Urothelium cell line (cell line): ENCODE measurements around the gene EMSY.
"Not testable (repeated sequence)": the region's sequence is repeated elsewhere in the genome, so short reads cannot be mapped to it uniquely, and the experiment has no call there.

Experiments used
- DNase-seq: peaks from one replicate; pipeline ENCODE4 v3.0.0; 2011; ENCODE audit warnings: low spot score, mixed read lengths
- FAIRE-seq: peaks from 2 replicates; lab custom pipeline; 2011; peaks lifted over from hg19 to GRCh38; lab: Jason Lieb, UNC

Gene EMSY

DNA sequence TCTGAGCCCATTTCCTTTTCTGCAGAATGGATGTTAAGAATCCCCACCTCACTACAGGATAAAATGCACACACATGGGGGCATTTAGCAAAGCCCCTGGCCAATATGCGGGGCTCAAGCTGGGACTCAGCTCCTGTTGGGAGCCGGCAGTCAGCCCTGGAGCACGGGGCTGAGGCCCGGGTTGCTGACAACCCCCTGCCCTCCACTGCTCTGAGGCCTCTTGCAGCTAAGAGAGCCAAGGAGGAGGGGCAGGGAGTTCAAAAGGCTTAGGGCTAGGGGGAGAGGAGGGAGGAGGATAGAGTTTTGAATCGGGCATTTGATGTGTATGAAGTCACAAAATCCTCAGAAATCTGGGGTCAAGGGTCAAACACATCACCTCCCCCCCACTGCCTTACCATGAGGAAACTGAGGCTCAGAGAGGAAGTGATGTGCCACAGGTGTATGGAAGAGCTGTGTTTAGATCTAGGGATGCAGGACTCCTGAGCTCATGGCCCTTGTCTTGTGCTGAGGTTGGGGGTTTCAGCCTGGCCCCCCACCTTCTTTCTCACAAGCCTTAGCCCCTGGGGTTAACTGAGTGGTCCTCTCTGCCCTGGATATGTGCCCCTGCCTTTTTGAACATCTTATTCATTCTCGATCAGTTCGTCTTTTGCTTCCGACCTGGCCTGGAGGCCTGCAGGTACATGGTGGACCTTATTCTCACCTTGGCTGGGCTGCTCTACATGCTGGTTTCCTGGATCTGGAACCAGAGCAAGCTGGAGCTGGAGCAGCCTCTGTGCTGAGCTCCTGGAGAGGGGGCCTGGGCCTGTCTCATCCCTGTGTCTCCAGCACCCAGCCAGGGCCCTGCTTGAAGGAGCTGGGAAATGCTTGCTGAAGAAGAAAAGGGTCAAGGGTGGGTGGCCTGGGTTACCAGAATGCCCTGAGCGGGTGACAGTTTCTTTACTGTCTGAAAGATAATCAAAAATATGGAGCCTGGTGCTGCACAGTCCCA, 145.4 kb downstream of the EMSY start:
- DNase-seq (no peak), FAIRE-seq (no peak)

DNA sequence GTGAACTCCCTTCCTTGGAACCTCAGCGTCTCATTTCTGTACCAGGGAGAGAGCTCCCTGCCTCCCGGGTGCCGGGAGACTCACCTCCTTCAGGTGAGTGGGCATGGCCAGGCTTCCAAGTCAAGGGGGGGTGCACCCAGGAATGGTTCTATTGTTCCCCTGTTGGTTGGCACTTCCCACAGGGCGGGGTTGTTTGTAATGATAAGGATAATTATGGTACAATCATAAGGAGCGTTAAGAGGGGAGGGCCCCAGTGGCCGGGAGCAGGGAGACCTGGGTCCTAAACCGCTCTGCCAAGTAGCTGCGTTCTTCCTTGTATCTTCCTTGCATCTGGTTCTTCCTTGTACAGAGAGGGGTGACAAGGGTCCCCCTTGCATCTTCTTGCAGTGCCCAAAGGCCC, 146.6 kb downstream of the EMSY start:
- no peak for DNase-seq
- FAIRE-seq: no peak

- no peak for DNase-seq
- no peak for FAIRE-seq
These were observed 147.5 kb downstream of the EMSY start for GRCh38 chr11:76592025-76592914.

- FAIRE-seq (no peak), DNase-seq (no peak)
These were observed 148.1 kb downstream of the EMSY start for GRCh38 chr11:76592961-76593360.

GRCh38 chr11:76595091-76595490, 150.3 kb downstream of the EMSY start:
- not testable (repeated sequence) for DNase-seq, FAIRE-seq

DNA sequence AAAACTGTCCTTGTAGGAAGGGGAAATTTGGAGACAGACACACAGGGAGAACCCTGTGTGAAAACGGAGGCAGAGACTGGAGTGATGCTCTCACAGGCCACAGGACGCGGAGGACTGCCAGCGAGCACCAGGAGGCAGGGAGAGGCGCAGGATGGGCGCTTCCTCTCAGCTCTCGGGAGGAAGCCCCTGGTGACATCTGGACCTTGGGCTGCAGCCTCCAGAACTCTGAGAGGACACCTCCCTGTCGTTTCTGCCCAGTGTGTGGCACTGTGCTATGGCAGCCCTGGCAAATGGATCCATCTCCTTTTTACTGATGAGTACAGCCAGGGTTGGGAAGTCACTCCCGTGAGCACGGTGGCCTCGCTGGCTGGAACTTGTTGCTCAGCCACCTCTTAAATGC, 151.8 kb downstream of the EMSY start:
- no peak for DNase-seq
- no peak for FAIRE-seq

DNA sequence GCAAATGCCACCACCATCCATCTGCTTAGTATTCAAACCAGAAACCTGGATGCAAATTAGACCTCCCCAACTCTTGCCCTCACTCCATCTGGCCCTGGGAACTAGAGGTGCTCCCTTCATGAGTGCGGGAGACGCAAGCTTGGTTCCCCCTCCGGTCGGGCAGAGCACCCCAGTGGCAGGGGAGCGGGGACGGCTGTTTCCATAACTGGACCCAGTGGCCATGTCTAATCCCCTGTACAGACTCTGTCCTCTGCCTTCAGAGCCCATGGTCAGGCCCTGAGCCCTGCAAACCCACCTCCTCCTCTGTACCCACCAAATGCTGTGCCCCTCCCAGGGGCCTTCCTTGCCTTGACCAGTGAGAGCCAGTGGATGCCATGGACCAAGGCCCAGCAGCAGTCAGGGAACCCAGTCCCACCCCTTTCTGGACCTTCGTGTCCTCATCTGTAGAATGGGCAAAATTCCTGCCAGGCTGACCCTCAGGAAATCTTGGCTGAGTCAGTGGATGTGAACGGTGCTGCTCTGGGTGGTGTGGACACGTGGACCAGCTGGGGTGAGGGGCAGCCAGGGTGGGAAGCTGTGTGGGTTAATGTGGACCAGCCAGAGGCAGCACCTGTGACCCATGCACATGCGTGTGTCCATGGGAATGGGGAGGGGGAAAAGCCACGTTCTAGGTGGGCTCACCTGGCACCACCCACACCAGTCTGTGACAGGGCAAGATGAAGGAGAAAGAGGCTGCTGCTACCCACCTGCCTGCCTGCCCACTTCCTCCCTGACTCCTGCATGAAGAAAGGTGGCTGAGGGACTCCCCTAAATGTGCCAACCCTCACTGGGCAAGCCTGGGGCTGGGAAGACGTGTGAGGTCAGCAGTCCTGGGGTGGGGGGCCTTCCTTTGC, 153.0 kb downstream of the EMSY start:
- no peak for FAIRE-seq
- DNase-seq: no peak

DNA sequence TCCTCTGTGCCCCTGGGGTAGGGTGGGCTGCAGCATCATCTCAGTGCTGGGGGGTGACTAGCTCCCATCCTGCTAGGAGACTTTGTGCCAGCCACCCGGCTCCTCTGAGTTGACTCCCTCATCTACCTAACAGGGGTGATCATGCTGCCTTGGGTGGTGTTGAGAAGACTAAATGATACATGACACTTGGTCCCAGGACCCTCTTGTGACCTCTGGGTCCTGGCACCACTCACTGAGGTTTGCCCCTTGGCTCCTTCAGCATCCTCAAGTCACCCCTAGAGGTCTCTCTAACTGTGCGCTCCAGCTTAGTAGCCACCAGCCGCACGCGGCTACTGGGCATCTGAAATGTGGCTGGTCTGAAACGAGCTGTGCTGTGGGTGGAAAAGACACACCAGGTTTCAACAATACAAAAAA, 153.6 kb downstream of the EMSY start:
- DNase-seq (peak; percentile 69), FAIRE-seq (no peak)

DNA sequence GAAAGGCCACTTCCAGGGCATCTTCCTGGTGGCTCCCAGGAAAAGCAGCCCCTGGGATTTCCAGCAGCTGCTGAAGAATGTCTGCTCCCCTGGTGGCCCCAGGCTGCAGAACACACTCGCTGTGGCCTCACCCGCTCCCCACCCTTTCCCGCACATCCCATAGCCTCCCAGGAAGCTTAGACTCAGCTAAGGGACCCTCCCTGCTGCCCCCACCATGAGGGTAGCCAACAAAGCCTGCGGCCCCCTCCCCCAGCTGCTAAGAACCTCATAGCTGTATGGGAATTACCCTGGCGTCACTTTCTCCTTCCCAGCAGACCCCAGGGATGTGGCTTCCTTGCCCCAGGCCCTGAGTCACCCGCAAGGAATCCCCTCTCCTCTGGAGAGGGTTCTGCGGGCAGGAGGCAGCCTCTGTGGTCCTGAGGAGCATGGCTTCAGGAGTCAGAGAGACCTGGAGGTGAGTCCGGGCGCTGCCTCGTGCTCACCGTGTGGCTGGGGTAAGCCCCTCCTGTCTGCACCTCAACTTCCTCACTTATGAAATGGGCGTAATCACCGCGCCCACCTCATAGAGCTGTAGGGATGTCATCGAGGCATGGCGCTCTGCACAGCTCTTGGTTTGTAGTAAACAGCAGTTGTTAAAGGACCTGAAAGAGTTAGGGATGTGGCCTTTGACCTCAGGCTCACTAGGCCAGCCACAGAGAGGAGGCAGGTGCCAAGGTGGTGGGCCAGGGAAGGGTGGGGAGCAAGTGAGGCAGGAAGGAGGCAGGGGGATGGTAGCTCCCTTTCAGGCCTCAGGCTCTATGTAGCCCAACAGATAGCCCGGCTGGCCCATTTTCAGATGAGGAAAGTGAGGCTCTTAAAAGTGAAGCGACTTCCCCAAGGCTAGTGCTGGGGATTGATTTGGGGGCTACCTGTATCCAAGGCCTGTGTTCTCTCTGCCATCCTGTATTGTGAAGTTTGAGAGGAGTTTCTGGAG, 154.5 kb downstream of the EMSY start:
- peak; percentile 74 for DNase-seq
- FAIRE-seq: no peak

DNA sequence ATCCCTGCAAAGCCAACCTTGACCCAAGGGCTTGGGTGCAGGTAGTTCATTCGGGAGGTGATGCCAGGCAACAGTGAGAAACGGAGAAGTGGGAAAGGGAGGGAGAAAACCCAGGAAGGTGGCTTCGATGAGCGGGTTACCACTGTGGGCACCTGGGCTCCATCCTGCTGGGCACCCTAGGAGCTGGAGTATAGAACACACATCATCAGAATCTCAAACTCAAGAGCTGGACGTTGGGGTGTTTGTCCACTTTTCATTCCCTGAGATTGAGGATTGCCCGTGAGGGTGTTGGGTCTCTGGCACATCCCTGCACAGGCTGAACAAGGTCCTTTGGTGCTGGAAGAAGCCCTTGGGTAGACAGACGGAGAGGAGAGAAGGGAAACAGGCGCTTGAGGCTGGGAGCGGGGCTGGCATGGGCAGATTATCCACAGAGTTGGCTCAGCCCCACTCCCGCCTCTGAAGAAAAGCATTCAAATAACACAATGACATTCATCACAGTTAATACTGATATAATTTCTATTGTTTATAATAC, 155.4 kb downstream of the EMSY start:
- FAIRE-seq (no peak), DNase-seq (no peak)

DNA sequence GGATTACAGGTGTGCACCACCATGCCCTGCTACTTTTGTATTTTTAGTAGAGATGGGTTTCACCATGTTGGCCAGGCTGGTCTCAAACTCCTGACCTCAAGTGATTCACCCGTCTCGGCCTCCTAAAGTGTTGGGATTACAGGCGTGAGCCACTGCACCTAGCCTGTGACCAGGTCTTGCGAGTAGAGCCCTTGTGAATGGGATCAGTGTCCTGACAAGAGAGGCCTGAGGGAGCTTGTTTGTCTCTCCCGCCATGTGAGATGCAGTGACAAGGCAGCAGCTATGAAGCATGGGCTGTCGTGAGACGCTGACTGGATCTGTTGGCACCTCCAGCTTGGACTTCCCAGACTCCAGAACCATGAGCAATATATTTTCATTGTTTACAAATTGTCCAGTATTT, 156.5 kb downstream of the EMSY start:
- DNase-seq (no peak), FAIRE-seq (no peak)

- DNase-seq: no peak
- peak; percentile 48 for FAIRE-seq
These were observed 156.9 kb downstream of the EMSY start for GRCh38 chr11:76601724-76602123.

DNA sequence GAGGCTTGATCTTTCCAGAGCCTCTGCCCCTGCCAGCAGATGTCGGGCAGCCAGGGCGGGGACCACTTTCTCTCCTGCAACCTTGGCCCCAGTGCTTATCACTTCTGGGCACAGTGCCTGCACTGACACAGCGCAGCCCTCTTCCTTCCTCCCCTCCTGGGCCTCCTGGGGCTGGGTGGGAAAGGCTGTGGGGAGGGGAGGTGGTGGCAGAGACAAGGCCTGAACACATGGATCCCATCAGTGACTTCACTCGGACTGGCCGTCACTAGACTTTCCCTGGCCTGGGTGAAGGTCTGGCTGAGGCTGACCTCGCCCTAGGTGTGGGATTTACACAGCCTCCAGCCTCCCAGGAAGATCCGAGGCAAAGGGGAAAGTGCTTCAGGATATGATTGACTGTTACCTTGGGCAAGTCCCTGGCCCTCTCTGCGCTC, 157.6 kb downstream of the EMSY start:
- FAIRE-seq: peak; percentile 40
- DNase-seq: no peak
